Transverse colon (tissue), 4 donors: Measurements from ENCODE around the gene LDHA. TPM values are rescaled to one million over a fixed set of nuclear protein-coding genes. Genes with fewer than 3 reads are reported as not detected.
A peak's percentile ranks its signal among the peaks of the same experiment; 100 is the strongest.
"Not testable (repeated sequence)": the region's sequence is repeated elsewhere in the genome, so short reads cannot be mapped to it uniquely, and the experiment has no call there.

Source experiments
- DNase-seq: peaks from one replicate; pipeline ENCODE4 v3.0.0-alpha.2; 2019
- H3K27ac ChIP-seq, 4 donors: fragments of 200-600 bp; sonication (generic); 2 replicates each; pipeline ENCODE4 v1.5.1; 2016 to 2018; ENCODE audit warnings: inconsistent platforms in 4 of 4
- H3K27me3 ChIP-seq: fragments of 200-600 bp; sonication (generic); 2 replicates; pipeline ENCODE4 v1.5.1; 2017; ENCODE audit warnings: inconsistent platforms
- H3K36me3 ChIP-seq, 4 donors: fragments of 200-600 bp; sonication (generic); 2 replicates each; pipeline ENCODE4 v1.5.1; 2017 to 2019; ENCODE audit warnings: inconsistent platforms in 4 of 4
- H3K4me1 ChIP-seq, 4 donors: fragments of 200-600 bp; sonication (generic); 2 replicates each; pipeline ENCODE4 v1.5.1; 2017 to 2020; ENCODE audit warnings: inconsistent platforms in 4 of 4
- H3K4me3 ChIP-seq, 4 donors: fragments of 200-600 bp; sonication (generic); 1 replicate in 1 of 4; 2 replicates in 3 of 4; pipeline versions ENCODE4 v1.5.1 to v1.6.1; 2017 to 2019; ENCODE audit warnings: inconsistent platforms in 4 of 4
- H3K9me3 ChIP-seq, 2 donors: fragments of 200-600 bp; sonication (generic); 2 replicates each; pipeline ENCODE4 v1.5.1; 2017 to 2019; ENCODE audit warnings: inconsistent platforms in 2 of 2
- CTCF ChIP-seq, 5 experiments: fragments of 200-600 bp in 3 of 5; fragments of 450-650 bp in 2 of 5; sonication (generic) in 3 of 5; IDR thresholded peaks; 1 replicate in 2 of 5; 2 replicates in 3 of 5; pipeline ENCODE4 v1.5.1; 2016 to 2017; ENCODE audit warnings: antibody characterized with exemption in 5 of 5, inconsistent platforms in 3 of 5, mild to moderate bottlenecking in 2 of 5, moderate library complexity in 1 of 5
- EP300 ChIP-seq: sonication (generic); formaldehyde crosslinking; IDR thresholded peaks from one replicate; pipeline ENCODE4 v1.6.1; 2017; ENCODE audit warnings: antibody characterized with exemption, low read depth
- POLR2A ChIP-seq: fragments of 450-650 bp; IDR thresholded peaks from one replicate; pipeline ENCODE4 v1.6.1; 2016; ENCODE audit warnings: antibody characterized with exemption, mild to moderate bottlenecking, moderate library complexity
- POLR2AphosphoS5 ChIP-seq, 3 donors: sonication (generic); formaldehyde crosslinking; IDR thresholded peaks; one replicate each; pipeline ENCODE4 v1.6.1; 2016; ENCODE audit warnings: antibody characterized with exemption in 3 of 3
- WGBS, 2 donors: methylation state at CpG; one replicate each; pipeline ENCODE4 v1.1.5; 2018; ENCODE audit warnings: low coverage in 1 of 2; 5-methylcytosine and 5-hydroxymethylcytosine counted together
- in situ Hi-C, 4 donors: fragments of 200-750 bp; cut with MboI; loops; one replicate each; pipeline versions ENCODE4 v1.15.0 to v1.15.1; 2017; ENCODE audit warnings: low sequenced_read_pairs in 3 of 4, low pct_ligation_motif_present in 1 of 4, low pct_unique_long_range_greater_than_20kb in 1 of 4
- intact Hi-C: fragments of 100-400 bp; cut with DNase I; formaldehyde crosslinking; loops from one replicate; pipeline ENCODE4 v1.15.1; 2023; ENCODE audit warnings: low total_unique reads
- total RNA-seq, 4 donors: library from RNA; depleted of rRNA; stranded (reverse); fragments of >200 nt; gene quantifications; one replicate each; pipeline ENCODE4 v1.1.0, GENCODE V29; 2016

Gene LDHA
- total RNA-seq, 4 donors from 2014 or later = 292 to 386 (median 318) TPM

- H3K9me3 ChIP-seq, H3K4me1 ChIP-seq, H3K27me3 ChIP-seq, H3K4me3 ChIP-seq, in situ Hi-C loops, intact Hi-C loops: not testable (repeated sequence)
- 33 to 58% methylated on average over 3 of the region's 3 CpGs for WGBS, 2 donors
- Histone ChIP-seq H3K27ac (peak overlapping the region in 2 of 4 donors; percentile 17 to 37), H3K36me3 (peaks cover 0 to 58% (median 28%) of the 10 kb centered on the region in 4 donors)
- peak; percentile 39 for DNase-seq
- TF ChIP-seq POLR2AphosphoS5 (IDR thresholded peaks at IDR 0.05) = peak in 1 of 3 donors; percentile 53
Observed at GRCh38 chr11:18407400-18407799, 13.0 kb downstream of the LDHA start.

GRCh38 chr11:18408558-18409291 lies 14.4 kb downstream of the LDHA start:
- TF ChIP-seq CTCF (IDR thresholded peaks at IDR 0.05) (no peak), POLR2AphosphoS5 (IDR thresholded peaks at IDR 0.05) (no peak), POLR2A (no peak), EP300 (no peak)
- Histone ChIP-seq H3K36me3 (peaks cover 0 to 44% (median 22%) of the 10 kb centered on the region in 4 donors), H3K4me3 (no peak overlapping the region), H3K4me1 (no peaks in the 10 kb centered on the region), H3K9me3 (no peaks in the 10 kb centered on the region), H3K27me3 (no peaks in the 10 kb centered on the region), H3K27ac (peak overlapping the region in 1 of 4 donors; percentile 4)
- in situ Hi-C loops (no loop called here), intact Hi-C loops (no loop called here)
- 90 to 100% methylated on average over 5 to 9 of the region's 9 CpGs for WGBS, 2 donors
- no peak for DNase-seq

GRCh38 chr11:18416459-18416858 lies 22.1 kb downstream of the LDHA start:
- H3K4me1 ChIP-seq = no peaks in the 10 kb centered on the region
- no peak for DNase-seq
- in situ Hi-C loops (no loop called here), intact Hi-C loops (no loop called here)
- no peak overlapping the region for H3K4me3 ChIP-seq
- 80 to 90% methylated on average over 3 of the region's 3 CpGs for WGBS, 2 donors
- H3K9me3 ChIP-seq = no peaks in the 10 kb centered on the region
- no peak overlapping the region for H3K27ac ChIP-seq
- H3K27me3 ChIP-seq = no peaks in the 10 kb centered on the region
- no peak for TF ChIP-seq POLR2AphosphoS5 (IDR thresholded peaks at IDR 0.05)
- TF ChIP-seq EP300 = no peak
- TF ChIP-seq POLR2A = no peak
- no peak for TF ChIP-seq CTCF (IDR thresholded peaks at IDR 0.05)
- no peaks in the 10 kb centered on the region for H3K36me3 ChIP-seq

- Histone ChIP-seq H3K36me3 (no peaks in the 10 kb centered on the region), H3K27me3 (no peaks in the 10 kb centered on the region), H3K4me3 (no peak overlapping the region), H3K4me1 (no peaks in the 10 kb centered on the region), H3K27ac (no peak overlapping the region), H3K9me3 (no peaks in the 10 kb centered on the region)
- DNase-seq = no peak
- TF ChIP-seq POLR2A (no peak), CTCF (IDR thresholded peaks at IDR 0.05) (no peak), POLR2AphosphoS5 (IDR thresholded peaks at IDR 0.05) (no peak), EP300 (no peak)
- 47% methylated on average over 2 of the region's 2 CpGs; no CpG with 5 or more reads in 1 of the 2 donors for WGBS, 2 donors
- in situ Hi-C loops = no loop called here
- intact Hi-C loops = no loop called here
Observed at GRCh38 chr11:18419040-18419439, 24.7 kb downstream of the LDHA start.
